Panc1 (cell line): Measurements from ENCODE around the gene NSD2. TPM values are rescaled to one million over a fixed set of nuclear protein-coding genes. Genes with fewer than 3 reads are reported as not detected.

Experiments used
- ATAC-seq: fragments of 200-7000 bp; cut with Tn5 transposase; 2 replicates; pipeline ENCODE4 v1.9.1; 2020; ENCODE audit warnings: mild to moderate bottlenecking, moderate library complexity
- BruUV-seq: library from RNA; stranded (reverse); fragments of 400-500 nt; replicated peaks from 2 replicates; lab custom pipeline; 2021; lab: Mats Ljungman, UMichigan
- CTCF ChIA-PET: fragments of 300-600 bp; sonication (Branson Sonifier 250); formaldehyde crosslinking; loops from one replicate; lab custom pipeline; 2022; ENCODE audit warnings: antibody characterized with exemption; lab: Charles Lee
- POLR2A ChIA-PET: fragments of 300-600 bp; sonication (Branson Sonifier 250); formaldehyde crosslinking; loops from one replicate; lab custom pipeline; 2022; ENCODE audit warnings: antibody characterized with exemption; lab: Charles Lee
- DNase-seq: peaks from one replicate; pipeline ENCODE4 v3.0.0-alpha.2; 2010; ENCODE audit warnings: low read depth, low spot score
- H3K27ac ChIP-seq: 2 replicates; pipeline ENCODE4 v1.5.1; 2011; ENCODE audit warnings: mild to moderate bottlenecking, low read length, inconsistent platforms
- H3K27me3 ChIP-seq: fragments of 200-500 bp; sonication (Bioruptor generic); 2 replicates; pipeline ENCODE4 v1.6.0; 2014; ENCODE audit warnings: low read length, inconsistent platforms; ENCODE audit not compliant: control insufficient read depth, insufficient read depth
- H3K36me3 ChIP-seq: fragments of 200-500 bp; sonication (Bioruptor generic); 2 replicates; pipeline ENCODE4 v1.5.1; 2014; ENCODE audit warnings: inconsistent platforms, mild to moderate bottlenecking, low read length, moderate library complexity; ENCODE audit not compliant: control insufficient read depth, insufficient read depth
- H3K4me1 ChIP-seq: 2 replicates; pipeline ENCODE4 v1.5.1; 2011; ENCODE audit warnings: inconsistent platforms, mild to moderate bottlenecking, low read length, moderate library complexity; ENCODE audit not compliant: control insufficient read depth, insufficient read depth
- H3K4me3 ChIP-seq, 2 experiments: 2 replicates each; pipeline ENCODE4 v1.5.1; 2011 to 2012; ENCODE audit warnings: low read depth in 2 of 2, low read length in 2 of 2, mild to moderate bottlenecking in 2 of 2, inconsistent platforms in 1 of 2, moderate library complexity in 1 of 2
- H3K9me3 ChIP-seq: fragments of 200-500 bp; sonication (Bioruptor generic); 2 replicates; pipeline ENCODE4 v1.5.1; 2014; ENCODE audit warnings: low read depth, mild to moderate bottlenecking, inconsistent platforms, low read length, moderate library complexity; ENCODE audit not compliant: control insufficient read depth, insufficient read depth
- POLR2AphosphoS5 ChIP-seq: IDR thresholded peaks from 2 replicates; pipeline ENCODE4 v1.6.1; 2012; ENCODE audit warnings: mild to moderate bottlenecking, low read depth, low read length, moderate library complexity
- REST ChIP-seq, 2 experiments: IDR thresholded peaks; 2 replicates each; pipeline ENCODE4 v1.6.1; 2011 to 2012; ENCODE audit warnings: low read depth in 2 of 2, control low read depth in 1 of 2, low read length in 1 of 2, mild to moderate bottlenecking in 1 of 2, moderate library complexity in 1 of 2; ENCODE audit not compliant: insufficient read depth in 1 of 2
- SIN3A ChIP-seq: IDR thresholded peaks from 2 replicates; pipeline ENCODE4 v1.6.1; 2012; ENCODE audit warnings: low read depth, mild to moderate bottlenecking, low read length, moderate library complexity, borderline replicate concordance; ENCODE audit not compliant: insufficient read depth
- TCF7L2 ChIP-seq: IDR thresholded peaks from 2 replicates; pipeline ENCODE4 v1.6.1; 2011; ENCODE audit warnings: mild to moderate bottlenecking, low read depth, low read length, inconsistent platforms
- in situ Hi-C: cut with HindIII; loops from 2 replicates; pipeline ENCODE4 v1.10.0; 2016; ENCODE audit warnings: low sequenced_read_pairs, low pct_unique_long_range_greater_than_20kb
- intact Hi-C: fragments of 100-400 bp; cut with micrococcal nuclease; formaldehyde crosslinking; loops from one replicate; pipeline ENCODE4 v1.10.0; 2022; ENCODE audit not compliant: unreplicated experiment
- total RNA-seq: library from RNA; stranded (reverse); gene quantifications from one replicate; pipeline ENCODE4 v1.2.1, GENCODE V29; 2021; ENCODE audit not compliant: unreplicated experiment
- TF ChIP-seq, protein P1 (sequence below): fragments of 450-650 bp; IDR thresholded peaks from 2 replicates; pipeline ENCODE4 v1.5.1; 2017; ENCODE audit warnings: mild to moderate bottlenecking

The NSD2 gene
- total RNA-seq, 1 experiment from 2014 or later, result 116 TPM

- in situ Hi-C loops (no loop called here), intact Hi-C loops (no loop called here)
- Histone ChIP-seq H3K27ac (no peak overlapping the region), H3K36me3 (peaks cover 2% of the 10 kb centered on the region), H3K4me1 (no peaks in the 10 kb centered on the region), H3K27me3 (no peaks in the 10 kb centered on the region), H3K4me3 (no peak overlapping the region), H3K9me3 (no peaks in the 10 kb centered on the region)
- no TSS peak for BruUV-seq
- ChIA-PET CTCF (no interaction called here), POLR2A (no interaction called here)
- DNase-seq, result no peak
- no peak for ATAC-seq
- TF ChIP-seq TCF7L2 (no peak), SIN3A (no peak), POLR2AphosphoS5 (no peak)
- TF ChIP-seq, protein P1, sequence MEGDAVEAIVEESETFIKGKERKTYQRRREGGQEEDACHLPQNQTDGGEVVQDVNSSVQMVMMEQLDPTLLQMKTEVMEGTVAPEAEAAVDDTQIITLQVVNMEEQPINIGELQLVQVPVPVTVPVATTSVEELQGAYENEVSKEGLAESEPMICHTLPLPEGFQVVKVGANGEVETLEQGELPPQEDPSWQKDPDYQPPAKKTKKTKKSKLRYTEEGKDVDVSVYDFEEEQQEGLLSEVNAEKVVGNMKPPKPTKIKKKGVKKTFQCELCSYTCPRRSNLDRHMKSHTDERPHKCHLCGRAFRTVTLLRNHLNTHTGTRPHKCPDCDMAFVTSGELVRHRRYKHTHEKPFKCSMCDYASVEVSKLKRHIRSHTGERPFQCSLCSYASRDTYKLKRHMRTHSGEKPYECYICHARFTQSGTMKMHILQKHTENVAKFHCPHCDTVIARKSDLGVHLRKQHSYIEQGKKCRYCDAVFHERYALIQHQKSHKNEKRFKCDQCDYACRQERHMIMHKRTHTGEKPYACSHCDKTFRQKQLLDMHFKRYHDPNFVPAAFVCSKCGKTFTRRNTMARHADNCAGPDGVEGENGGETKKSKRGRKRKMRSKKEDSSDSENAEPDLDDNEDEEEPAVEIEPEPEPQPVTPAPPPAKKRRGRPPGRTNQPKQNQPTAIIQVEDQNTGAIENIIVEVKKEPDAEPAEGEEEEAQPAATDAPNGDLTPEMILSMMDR, result no peak
Measured at GRCh38 chr4:1956631-1957030, 85.4 kb downstream of the NSD2 start.

GRCh38 chr4:1958276-1959103 lies 87.3 kb downstream of the NSD2 start:
- POLR2A ChIA-PET, result no interaction called here
- Histone ChIP-seq H3K36me3 (peaks cover 2% of the 10 kb centered on the region), H3K27ac (no peak overlapping the region), H3K27me3 (no peaks in the 10 kb centered on the region), H3K4me3 (no peak overlapping the region), H3K9me3 (no peaks in the 10 kb centered on the region), H3K4me1 (no peaks in the 10 kb centered on the region)
- intact Hi-C loops, result no loop called here
- in situ Hi-C loops, result no loop called here
- TF ChIP-seq TCF7L2, result no peak
- TF ChIP-seq REST (IDR thresholded peaks at IDR 0.05; ENCODE audit: insufficient read depth in 1 of 2, low read depth in 2 of 2, low read length in 1 of 2), result no peak
- TF ChIP-seq POLR2AphosphoS5, result no peak
- no peak for TF ChIP-seq SIN3A
- TF ChIP-seq, protein P1, result no peak
- BruUV-seq, result no TSS peak
- no peak for ATAC-seq
- DNase-seq, result no peak
- CTCF ChIA-PET, result no interaction called here
